Adrenal gland (tissue), 5 donors: ENCODE results near the gene MRAS.

Experiments
- CTCF ChIP-seq, 6 experiments: fragments of 450-650 bp in 4 of 6; fragments of 200-600 bp in 2 of 6; sonication (generic) in 1 of 6; IDR thresholded peaks; 1 replicate in 5 of 6; 2 replicates in 1 of 6; pipeline versions ENCODE4 v1.5.1 to v1.8.0; 2016 to 2021; ENCODE audit warnings: antibody characterized with exemption in 6 of 6, mild to moderate bottlenecking in 2 of 6, moderate library complexity in 1 of 6
- POLR2A ChIP-seq, 2 donors: fragments of 450-650 bp; IDR thresholded peaks; one replicate each; pipeline ENCODE4 v1.6.1; 2017; ENCODE audit warnings: antibody characterized with exemption in 2 of 2, mild to moderate bottlenecking in 2 of 2, moderate library complexity in 1 of 2
- donor health status: DM: no; HTN: no; CAD: no.

GRCh38 chr3:138439646-138440045, 91.3 kb downstream of the MRAS start:
- TF ChIP-seq POLR2A (IDR thresholded peaks at IDR 0.05) = no peak
- no peak for TF ChIP-seq CTCF (IDR thresholded peaks at IDR 0.05)
